ENCODE measurements around the gene LPCAT2. TPM values are rescaled to one million over a fixed set of nuclear protein-coding genes. Genes with fewer than 3 reads are reported as not detected.

The LPCAT2 gene
- total RNA-seq, 2 donors from 2014 or later, result 6.4 to 6.8 TPM

GRCh38 chr16:55625843-55626242 lies 117.0 kb downstream of the LPCAT2 start:
- Mint-ChIP-seq H3K4me1 (peaks cover 5% of the 10 kb centered on the region), H3K36me3 (ENCODE audit: low read depth) (no peaks in the 10 kb centered on the region), H3K27ac (no peak overlapping the region), H3K27me3 (ENCODE audit: insufficient read depth) (peaks cover 13% of the 10 kb centered on the region), H3K9me3 (peaks cover 18% of the 10 kb centered on the region), H3K4me3 (no peak overlapping the region)
- Histone ChIP-seq H3K9ac (ENCODE audit: extremely low read depth, low read length, poor library complexity, severe bottlenecking) (no peak overlapping the region), H3K4me1 (ENCODE audit: control insufficient read depth, insufficient read depth, low read length) (no peaks in the 10 kb centered on the region), H3K9me3 (ENCODE audit: control insufficient read depth, low read length) (no peaks in the 10 kb centered on the region), H3K4me3 (ENCODE audit: low read length) (no peak overlapping the region), H3K27me3 (ENCODE audit: control insufficient read depth, insufficient read depth, low read length, poor library complexity, severe bottlenecking) (no peaks in the 10 kb centered on the region), H3K27ac (ENCODE audit: low read depth, low read length) (no peak overlapping the region), H3K36me3 (ENCODE audit: control insufficient read depth, insufficient read depth, low read length) (no peaks in the 10 kb centered on the region)
- 84 to 95% methylated on average over 3 of the region's 3 CpGs for WGBS, 2 experiments (ENCODE audit: insufficient coverage in 1 of 2, insufficient read length in 1 of 2)
- DNase-seq, result no peak
- TF ChIP-seq CTCF (conservative IDR thresholded peaks at IDR 0.05), result no peak

- TF ChIP-seq CTCF (conservative IDR thresholded peaks at IDR 0.05), result no peak
- Histone ChIP-seq H3K27ac (ENCODE audit: low read depth, low read length) (no peak overlapping the region), H3K27me3 (ENCODE audit: control insufficient read depth, insufficient read depth, low read length, poor library complexity, severe bottlenecking) (no peaks in the 10 kb centered on the region), H3K4me1 (ENCODE audit: control insufficient read depth, insufficient read depth, low read length) (no peaks in the 10 kb centered on the region), H3K36me3 (ENCODE audit: control insufficient read depth, insufficient read depth, low read length) (no peaks in the 10 kb centered on the region), H3K4me3 (ENCODE audit: low read length) (no peak overlapping the region), H3K9me3 (ENCODE audit: control insufficient read depth, low read length) (peaks cover 18% of the 10 kb centered on the region), H3K9ac (ENCODE audit: extremely low read depth, low read length, poor library complexity, severe bottlenecking) (no peak overlapping the region)
- 80 to 84% methylated on average over 5 to 6 of the region's 6 CpGs for WGBS, 2 experiments (ENCODE audit: insufficient coverage in 1 of 2, insufficient read length in 1 of 2)
- H3K27ac Mint-ChIP-seq, result no peak overlapping the region
- no peak overlapping the region for H3K4me3 Mint-ChIP-seq
- no peaks in the 10 kb centered on the region for H3K36me3 Mint-ChIP-seq (ENCODE audit: low read depth)
- H3K4me1 Mint-ChIP-seq, result peaks cover 4% of the 10 kb centered on the region
- no peak for DNase-seq
- H3K27me3 Mint-ChIP-seq (ENCODE audit: insufficient read depth), result peaks cover 13% of the 10 kb centered on the region
- H3K9me3 Mint-ChIP-seq, result peaks cover 28% of the 10 kb centered on the region
Measured at GRCh38 chr16:55628306-55628968, 119.6 kb downstream of the LPCAT2 start.

GRCh38 chr16:55630774-55631173 lies 121.9 kb downstream of the LPCAT2 start:
- Mint-ChIP-seq H3K4me1 (peaks cover 4% of the 10 kb centered on the region), H3K9me3 (peaks cover 32% of the 10 kb centered on the region), H3K36me3 (ENCODE audit: low read depth) (no peaks in the 10 kb centered on the region), H3K27me3 (ENCODE audit: insufficient read depth) (peaks cover 13% of the 10 kb centered on the region), H3K4me3 (no peak overlapping the region), H3K27ac (no peak overlapping the region)
- TF ChIP-seq CTCF (conservative IDR thresholded peaks at IDR 0.05), result no peak
- Histone ChIP-seq H3K27ac (ENCODE audit: low read depth, low read length) (no peak overlapping the region), H3K4me3 (ENCODE audit: low read length) (no peak overlapping the region), H3K9me3 (ENCODE audit: control insufficient read depth, low read length) (peaks cover 26% of the 10 kb centered on the region), H3K4me1 (ENCODE audit: control insufficient read depth, insufficient read depth, low read length) (no peaks in the 10 kb centered on the region), H3K9ac (ENCODE audit: extremely low read depth, low read length, poor library complexity, severe bottlenecking) (no peak overlapping the region), H3K27me3 (ENCODE audit: control insufficient read depth, insufficient read depth, low read length, poor library complexity, severe bottlenecking) (no peaks in the 10 kb centered on the region), H3K36me3 (ENCODE audit: control insufficient read depth, insufficient read depth, low read length) (no peaks in the 10 kb centered on the region)
- no peak for DNase-seq
